ENCODE measurements around the gene IL17D.

GRCh38 chr13:20728579-20729311 is 25.2 kb downstream of the IL17D start:
- TF ChIP-seq CTCF (IDR thresholded peaks at IDR 0.05) (no peak), POLR2A (IDR thresholded peaks at IDR 0.05) (no peak), POLR2AphosphoS5 (IDR thresholded peaks at IDR 0.05) (no peak), EP300 (IDR thresholded peaks at IDR 0.05) (no peak)
